ENCODE results near the gene RADX.

The RADX gene

GRCh38 chrX:106672527-106672926 lies 60.7 kb downstream of the RADX start:
- H3K27ac ChIP-seq: 0 out of 2 replicates have a peak overlapping the region, but pooled peaks have one; percentile 28
- TF ChIP-seq CTCF (conservative IDR thresholded peaks at IDR 0.05; ENCODE audit: low read depth): no peak
- ChIA-PET POLR2A (ENCODE audit: low non-redundant PET) (no interaction called here), CTCF (no interaction called here)
- peak; percentile 19 for DNase-seq (ENCODE audit: low spot score)

GRCh38 chrX:106680716-106681115 lies 68.9 kb downstream of the RADX start:
- ChIA-PET POLR2A (ENCODE audit: low non-redundant PET) (no interaction called here), CTCF (no interaction called here)
- H3K27ac ChIP-seq: no peak overlapping the region
- no peak for TF ChIP-seq CTCF (conservative IDR thresholded peaks at IDR 0.05; ENCODE audit: low read depth)
- no peak for DNase-seq (ENCODE audit: low spot score)

- CTCF ChIA-PET: interaction anchor here (0.7 kb wide), 1 partner anchor 260 kb away, joined by 4 read pairs; no protein-coding TSS in a partner anchor
Observed at GRCh38 chrX:106684207-106684606, 72.4 kb downstream of the RADX start.

GRCh38 chrX:106692425-106693065 lies 80.8 kb downstream of the RADX start:
- DNase-seq (ENCODE audit: low spot score): no peak
- ChIA-PET CTCF (no interaction called here), POLR2A (ENCODE audit: low non-redundant PET) (no interaction called here)
- H3K27ac ChIP-seq: no peak overlapping the region
- no peak for TF ChIP-seq CTCF (conservative IDR thresholded peaks at IDR 0.05; ENCODE audit: low read depth)

More at GRCh38 chrX:106684207-106684606, 72.4 kb downstream of the RADX start:
- no peak overlapping the region for H3K27ac ChIP-seq
- POLR2A ChIA-PET (ENCODE audit: low non-redundant PET): no interaction called here
- TF ChIP-seq CTCF (conservative IDR thresholded peaks at IDR 0.05; ENCODE audit: low read depth): no peak
- DNase-seq (ENCODE audit: low spot score): no peak

- no peak for DNase-seq (ENCODE audit: low spot score)
- POLR2A ChIA-PET (ENCODE audit: low non-redundant PET): no interaction called here
- no peak overlapping the region for H3K27ac ChIP-seq
- TF ChIP-seq CTCF (conservative IDR thresholded peaks at IDR 0.05; ENCODE audit: low read depth): no peak
- CTCF ChIA-PET: no interaction called here
Observed at GRCh38 chrX:106696502-106696901, 84.7 kb downstream of the RADX start.

- no peak overlapping the region for H3K27ac ChIP-seq
- POLR2A ChIA-PET (ENCODE audit: low non-redundant PET): no interaction called here
- no peak for TF ChIP-seq CTCF (conservative IDR thresholded peaks at IDR 0.05; ENCODE audit: low read depth)
- peak; percentile 1 for DNase-seq (ENCODE audit: low spot score)
- CTCF ChIA-PET: no interaction called here
Observed at GRCh38 chrX:106698693-106699092, 86.9 kb downstream of the RADX start.

Measured in RWPE1 (cell line).